COLO829 (cell line): ENCODE measurements around the gene ACADL.
"Not testable (repeated sequence)": the region's sequence is repeated elsewhere in the genome, so short reads cannot be mapped to it uniquely, and the experiment has no call there.

Experiments
- DNase-seq: peaks from one replicate; pipeline ENCODE4 v3.0.0; 2012; ENCODE audit warnings: low spot score

ACADL gene

DNA sequence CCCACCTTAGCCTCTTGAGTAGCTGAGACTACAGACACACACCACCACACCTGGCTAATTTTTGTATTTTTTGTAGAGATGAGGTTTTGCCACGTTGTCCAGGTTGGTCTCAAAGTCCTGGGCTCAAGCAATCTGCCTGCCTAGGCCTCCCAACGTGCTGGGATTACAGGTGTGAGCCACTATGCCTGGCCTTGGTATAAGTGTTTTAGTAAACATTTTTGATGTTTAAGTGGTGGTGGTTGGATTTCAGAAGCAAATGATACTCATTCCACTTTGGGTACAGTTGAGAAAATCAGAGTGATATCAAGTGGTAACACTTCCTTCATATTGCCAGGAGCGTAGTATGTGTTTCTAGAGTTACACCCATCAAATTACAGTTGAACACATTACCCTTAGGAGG, 25.4 kb downstream of the ACADL start:
- DNase-seq: no peak

- peak; percentile 35 for DNase-seq
Measured at GRCh38 chr2:210199186-210199765, 26.0 kb downstream of the ACADL start.

GRCh38 chr2:210198326-210198725, 26.9 kb downstream of the ACADL start:
- peak; percentile 19 for DNase-seq

GRCh38 chr2:210197720-210198119, 27.5 kb downstream of the ACADL start:
- DNase-seq: no peak

- no peak for DNase-seq
Measured at GRCh38 chr2:210195101-210195852, 30.0 kb downstream of the ACADL start.

DNA sequence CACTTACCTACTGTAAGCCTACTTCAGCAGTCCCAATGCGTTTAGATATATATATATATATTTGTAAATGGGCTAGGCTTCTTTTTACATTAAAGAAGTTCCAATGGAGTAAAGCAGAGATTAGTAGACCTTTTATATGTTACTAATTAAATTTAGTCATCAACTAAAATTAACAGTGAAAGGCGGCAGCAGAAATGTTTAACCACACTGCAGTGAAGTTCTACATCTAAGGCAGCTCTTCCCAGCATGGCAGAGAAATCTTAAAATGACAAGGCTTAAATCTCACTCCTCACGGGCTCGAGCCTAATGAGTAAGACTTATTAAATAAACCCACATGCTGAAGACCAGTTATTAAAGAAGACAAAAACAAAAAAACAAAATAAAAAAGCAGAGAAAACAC, 34.9 kb downstream of the ACADL start:
- DNase-seq: no peak

DNA sequence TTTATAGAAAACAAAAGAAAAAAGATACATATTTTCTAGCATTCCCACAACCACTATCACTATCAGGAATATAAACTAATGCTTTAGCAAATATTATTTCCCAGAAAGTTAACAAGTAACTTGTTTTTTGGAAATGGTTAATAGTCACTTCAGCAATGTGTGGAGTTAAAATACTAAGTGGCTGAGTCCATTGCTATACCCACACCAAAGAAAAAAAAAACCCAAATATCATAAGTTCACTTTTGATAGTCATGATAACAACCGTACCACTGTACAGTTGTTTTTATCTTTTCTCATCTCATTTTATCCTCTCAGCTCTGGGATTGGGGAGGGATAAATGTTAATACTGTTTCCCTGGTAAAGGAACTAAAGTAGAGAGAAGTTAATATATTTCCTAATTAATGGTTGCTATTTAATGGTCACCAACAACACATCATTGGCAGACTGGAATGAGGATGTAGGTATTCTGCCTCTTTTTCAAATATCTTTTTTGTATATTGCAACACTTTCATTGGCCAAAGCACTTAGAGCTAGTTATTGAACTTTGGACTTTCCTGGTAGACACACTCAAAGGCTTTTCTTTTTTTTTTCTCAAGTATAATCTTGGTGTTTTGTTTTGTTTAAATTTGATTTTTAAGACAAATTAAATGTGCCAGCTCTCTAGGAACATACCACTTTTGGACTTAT, 35.7 kb downstream of the ACADL start:
- DNase-seq: no peak

DNA sequence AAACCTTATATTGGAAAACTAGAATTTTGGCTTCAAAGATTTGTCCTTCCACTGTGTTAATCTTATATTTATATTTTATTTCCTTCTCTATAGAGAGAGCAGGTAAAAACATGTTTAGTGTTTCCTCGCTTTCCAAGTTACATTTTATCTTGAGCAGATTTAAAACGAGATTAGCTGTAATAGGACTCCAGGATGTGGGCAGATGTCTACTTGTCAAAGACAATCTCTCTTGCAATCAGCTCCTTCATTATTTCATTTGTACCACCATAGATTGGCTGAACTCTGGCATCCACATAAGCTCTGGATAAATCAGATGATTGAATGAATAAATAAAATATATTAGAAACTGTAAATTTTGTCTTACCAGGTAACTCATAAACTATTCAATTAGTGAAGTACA, 36.5 kb downstream of the ACADL start:
- DNase-seq: no peak

DNA sequence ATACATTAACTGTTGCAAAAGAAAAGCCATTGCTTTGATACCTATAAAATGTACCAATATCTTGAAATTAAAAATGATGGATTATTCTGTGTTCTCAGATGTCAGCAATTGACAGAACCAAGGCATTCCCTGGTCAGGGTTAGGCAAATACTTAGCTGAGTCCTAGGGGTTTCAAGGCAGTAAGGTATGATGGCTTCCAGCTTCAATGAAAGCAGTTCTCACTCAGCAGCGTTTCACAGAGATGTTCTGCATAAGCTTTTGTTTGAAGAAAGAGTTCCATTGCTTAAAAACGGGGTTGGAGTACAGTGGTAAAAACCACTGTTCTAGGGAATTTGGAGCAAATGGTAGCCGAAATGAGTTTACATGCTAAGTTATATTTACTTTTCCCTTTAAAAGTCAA, 37.1 kb downstream of the ACADL start:
- DNase-seq: no peak

GRCh38 chr2:210183936-210184335, 41.3 kb downstream of the ACADL start:
- not testable (repeated sequence) for DNase-seq

DNA sequence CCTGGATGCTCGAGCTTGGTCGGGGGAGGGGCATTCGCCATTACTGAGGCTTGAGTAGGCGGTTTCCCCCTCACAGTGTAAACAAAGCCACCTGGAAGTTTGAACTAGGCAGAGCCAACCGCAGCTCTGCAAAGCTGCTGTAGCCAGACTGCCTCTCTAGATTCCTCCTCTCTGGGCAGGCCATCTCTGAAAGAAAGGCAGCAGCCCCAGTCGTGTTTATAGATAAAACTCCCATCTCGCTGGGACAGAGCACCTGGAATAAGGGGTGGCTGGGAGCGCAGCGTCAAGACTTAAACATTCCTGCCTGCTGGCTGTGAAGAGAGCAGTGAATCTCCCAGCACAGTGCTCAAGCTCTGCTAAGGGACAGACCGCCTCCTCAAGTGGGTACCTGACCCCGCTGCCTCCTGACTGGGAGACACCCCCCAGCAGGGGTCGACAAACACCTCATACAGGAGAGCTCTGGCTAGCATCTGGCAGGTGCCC, 43.6 kb downstream of the ACADL start:
- not testable (repeated sequence) for DNase-seq

DNA sequence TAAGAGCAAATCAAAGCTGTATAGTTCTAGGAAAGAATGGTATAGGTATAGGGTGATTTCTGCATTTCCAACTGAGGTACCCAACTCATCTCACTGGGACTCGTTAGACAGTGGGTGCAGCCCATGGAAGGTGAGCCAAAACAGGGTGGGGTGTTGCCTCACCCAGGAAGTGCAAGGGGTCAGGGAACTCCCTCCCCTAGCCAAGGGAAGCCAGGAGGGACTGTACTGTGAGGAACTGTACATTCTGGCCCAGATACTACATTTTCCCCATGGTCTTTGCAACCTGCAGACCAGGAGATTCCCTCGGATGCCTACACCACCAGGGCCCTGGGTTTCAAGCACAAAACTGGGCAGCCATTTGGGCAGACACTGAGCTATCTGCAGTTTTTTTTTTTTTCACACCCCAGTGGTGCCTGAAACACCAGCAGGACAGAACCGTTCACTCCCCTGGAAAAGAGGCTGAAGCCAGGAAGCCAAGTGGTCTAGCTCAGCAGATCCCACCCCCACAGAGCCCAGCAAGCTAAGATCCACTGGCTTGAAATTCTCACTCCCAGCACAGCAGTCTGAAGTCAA, 44.1 kb downstream of the ACADL start:
- not testable (repeated sequence) for DNase-seq

DNA sequence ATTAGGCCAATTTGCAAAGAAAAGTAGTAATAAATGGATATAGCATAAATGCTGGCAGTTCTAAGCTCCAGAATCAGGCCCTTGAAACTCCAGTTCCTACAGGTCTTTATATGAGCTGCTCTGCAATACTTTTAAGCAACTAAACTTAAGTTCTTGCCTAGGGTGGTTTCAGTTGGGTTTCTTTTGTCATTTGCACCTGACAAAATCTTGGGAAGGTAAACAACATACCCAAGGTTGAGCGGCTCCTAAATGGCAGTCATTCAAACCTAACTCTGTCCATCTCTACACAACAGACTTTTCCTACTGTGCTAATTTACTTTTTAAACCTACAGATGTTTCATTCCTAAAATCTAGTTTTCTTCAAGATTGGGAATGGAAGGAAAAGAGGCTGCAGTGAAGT, 44.8 kb downstream of the ACADL start:
- no peak for DNase-seq

DNA sequence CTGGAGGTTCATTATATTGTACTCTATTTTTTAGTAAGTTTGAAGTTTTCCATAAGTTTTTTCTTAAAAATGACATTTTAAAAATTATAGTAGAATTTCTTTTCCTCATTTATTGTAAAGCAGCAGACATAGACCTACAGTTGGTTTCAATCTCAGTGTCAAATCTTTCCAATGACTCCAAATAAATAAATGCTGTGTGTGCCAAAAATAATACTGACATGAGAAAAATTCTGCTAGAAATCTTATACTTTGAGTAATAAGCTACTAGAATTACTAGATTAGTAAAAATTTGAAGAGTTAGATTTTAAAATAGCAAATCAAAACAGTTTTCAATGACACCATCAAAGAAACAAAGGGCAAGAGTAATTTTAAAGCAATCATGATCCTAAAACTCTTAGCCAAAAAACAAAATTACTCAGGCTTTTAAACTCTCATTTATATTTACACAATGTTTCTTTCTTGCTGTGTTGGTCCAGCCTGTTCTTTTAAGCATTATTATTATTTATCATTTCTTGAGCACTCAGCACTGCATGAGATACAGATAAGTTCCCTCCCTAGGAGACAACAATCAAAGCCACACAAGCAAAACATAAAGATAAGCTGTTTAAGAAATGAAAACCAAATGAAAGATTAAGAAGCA, 45.8 kb downstream of the ACADL start:
- no peak for DNase-seq

- no peak for DNase-seq
Measured at GRCh38 chr2:210177769-210178168, 47.5 kb downstream of the ACADL start.

DNA sequence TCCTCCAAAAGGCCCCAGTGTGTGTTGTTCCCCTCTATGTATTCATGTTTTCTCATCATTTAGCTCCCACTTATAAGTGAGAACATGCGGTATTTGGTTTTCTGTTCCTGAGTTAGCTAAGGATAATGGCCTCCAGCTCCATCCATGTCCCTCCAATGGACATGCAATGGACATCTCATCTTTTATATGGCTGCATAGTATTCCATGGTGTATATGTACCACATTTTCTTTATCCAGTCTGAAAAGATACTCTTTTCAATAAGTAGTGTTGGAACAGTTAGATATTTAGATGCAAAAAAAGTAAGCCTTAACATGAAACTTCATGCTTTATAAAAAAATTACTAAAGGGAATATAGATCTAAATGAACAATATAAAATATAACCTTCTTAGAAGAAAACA, 48.1 kb downstream of the ACADL start:
- DNase-seq: not testable (repeated sequence)

GRCh38 chr2:210174086-210174485, 51.2 kb downstream of the ACADL start:
- no peak for DNase-seq

GRCh38 chr2:210172219-210172575, 53.0 kb downstream of the ACADL start:
- DNase-seq: no peak

DNA sequence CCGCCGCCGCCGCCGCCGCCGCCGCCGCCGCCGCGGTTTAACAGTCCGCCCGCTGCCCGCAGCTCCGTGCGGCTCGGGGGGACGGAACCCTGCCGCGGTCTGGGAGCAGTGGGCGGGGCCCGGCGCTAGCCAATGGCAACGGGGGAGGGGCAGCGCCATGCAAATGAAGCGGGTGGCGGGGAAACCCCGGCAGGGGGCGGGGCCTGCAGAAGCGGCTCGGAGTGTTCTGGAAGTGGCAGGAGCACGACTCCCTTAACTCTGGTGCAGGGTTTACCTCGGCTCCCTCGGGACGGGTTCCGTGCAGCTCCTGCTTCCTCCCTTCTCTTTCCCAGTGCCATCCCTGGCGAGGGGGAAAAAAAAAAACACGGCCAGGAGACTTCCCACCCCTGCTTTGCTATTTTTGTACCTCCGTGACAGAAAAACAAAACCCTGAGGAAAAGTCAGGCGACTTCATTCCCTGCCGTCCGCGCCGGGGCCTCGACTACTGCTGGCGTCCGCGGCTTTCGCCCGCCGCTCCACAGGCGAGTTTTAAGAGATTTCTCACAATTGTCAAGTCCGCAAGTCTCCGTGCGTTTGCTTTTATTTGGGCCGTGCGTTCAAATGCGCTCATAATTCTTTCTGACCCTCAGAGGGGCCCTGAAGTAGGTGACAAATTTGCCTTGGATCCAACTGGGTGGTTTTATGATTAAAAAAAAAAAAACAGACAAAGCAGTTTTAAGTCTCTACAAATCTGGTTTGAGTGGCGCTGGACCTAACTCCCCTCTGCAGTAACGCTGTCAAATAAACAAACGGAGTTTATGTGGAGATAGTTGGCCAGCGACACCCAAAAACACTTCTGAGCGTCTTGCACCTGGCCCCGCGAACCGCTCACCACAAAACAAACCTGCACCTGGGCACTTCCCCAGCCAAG, 53.7 kb downstream of the ACADL start, which contains the start of gene KANSL1L:
TSS of gene KANSL1L (minus strand) at position 101 of the 910 bp plus-strand sequence. CDS start 16,827 bp downstream, outside the sequence.
- peak; percentile 94 for DNase-seq

- peak; percentile 89 for DNase-seq
Measured at GRCh38 chr2:210170446-210171303, 54.6 kb downstream of the ACADL start.

- DNase-seq: no peak
Measured at GRCh38 chr2:210170196-210170445, 55.1 kb downstream of the ACADL start.
